Tibial artery (tissue), 4 donors: ENCODE measurements around the gene FARS2.

Experiments used
- DNase-seq, 2 donors: peaks; one replicate each; pipeline ENCODE4 v3.0.0-alpha.2; 2019
- H3K27ac ChIP-seq, 2 donors: fragments of 200-600 bp; sonication (generic) in 1 of 2; 1 replicate in 1 of 2; 2 replicates in 1 of 2; pipeline ENCODE4 v1.5.1; 2018 to 2019; ENCODE audit warnings: mild to moderate bottlenecking in 1 of 2
- H3K27me3 ChIP-seq, 2 donors: fragments of 200-600 bp; sonication (generic) in 1 of 2; one replicate each; pipeline versions ENCODE4 v1.5.1 to v1.6.0; 2016 to 2019
- H3K36me3 ChIP-seq, 3 donors: fragments of 200-600 bp; sonication (generic) in 2 of 3; one replicate each; pipeline ENCODE4 v1.5.1; 2016 to 2019; ENCODE audit warnings: mild to moderate bottlenecking in 2 of 3
- H3K4me1 ChIP-seq, 4 donors: fragments of 200-600 bp; sonication (generic) in 2 of 4; 1 replicate in 3 of 4; 2 replicates in 1 of 4; pipeline ENCODE4 v1.5.1; 2016 to 2019
- H3K4me3 ChIP-seq, 2 donors: fragments of 200-600 bp; sonication (generic) in 1 of 2; 1 replicate in 1 of 2; 2 replicates in 1 of 2; pipeline ENCODE4 v1.5.1; 2018 to 2019; ENCODE audit warnings: mild to moderate bottlenecking in 2 of 2
- H3K9me3 ChIP-seq, 3 donors: fragments of 200-600 bp; sonication (generic) in 1 of 3; one replicate each; pipeline ENCODE4 v1.5.1; 2016 to 2019
- intact Hi-C: fragments of 100-400 bp; cut with DNase I; formaldehyde crosslinking; loops from one replicate; pipeline ENCODE4 v1.15.0; 2023; ENCODE audit warnings: low total_unique reads
- TF ChIP-seq, protein P1 (sequence below), 2 experiments: fragments of 200-600 bp in 1 of 2; fragments of 450-650 bp in 1 of 2; IDR thresholded peaks; one replicate each; pipeline ENCODE4 v1.5.1; 2017 to 2019; ENCODE audit warnings: antibody characterized with exemption in 2 of 2, mild to moderate bottlenecking in 1 of 2, moderate library complexity in 1 of 2

FARS2 gene

GRCh38 chr6:5411414-5411813 is 150.1 kb downstream of the FARS2 start:
- Histone ChIP-seq H3K27ac (no peak overlapping the region), H3K9me3 (no peaks in the 10 kb centered on the region), H3K4me3 (no peak overlapping the region), H3K4me1 (peaks cover 0 to 9% (median 0%) of the 10 kb centered on the region in 4 donors), H3K36me3 (peaks cover 0 to 4% (median under 1%) of the 10 kb centered on the region in 3 donors), H3K27me3 (no peaks in the 10 kb centered on the region)
- TF ChIP-seq, protein P1, sequence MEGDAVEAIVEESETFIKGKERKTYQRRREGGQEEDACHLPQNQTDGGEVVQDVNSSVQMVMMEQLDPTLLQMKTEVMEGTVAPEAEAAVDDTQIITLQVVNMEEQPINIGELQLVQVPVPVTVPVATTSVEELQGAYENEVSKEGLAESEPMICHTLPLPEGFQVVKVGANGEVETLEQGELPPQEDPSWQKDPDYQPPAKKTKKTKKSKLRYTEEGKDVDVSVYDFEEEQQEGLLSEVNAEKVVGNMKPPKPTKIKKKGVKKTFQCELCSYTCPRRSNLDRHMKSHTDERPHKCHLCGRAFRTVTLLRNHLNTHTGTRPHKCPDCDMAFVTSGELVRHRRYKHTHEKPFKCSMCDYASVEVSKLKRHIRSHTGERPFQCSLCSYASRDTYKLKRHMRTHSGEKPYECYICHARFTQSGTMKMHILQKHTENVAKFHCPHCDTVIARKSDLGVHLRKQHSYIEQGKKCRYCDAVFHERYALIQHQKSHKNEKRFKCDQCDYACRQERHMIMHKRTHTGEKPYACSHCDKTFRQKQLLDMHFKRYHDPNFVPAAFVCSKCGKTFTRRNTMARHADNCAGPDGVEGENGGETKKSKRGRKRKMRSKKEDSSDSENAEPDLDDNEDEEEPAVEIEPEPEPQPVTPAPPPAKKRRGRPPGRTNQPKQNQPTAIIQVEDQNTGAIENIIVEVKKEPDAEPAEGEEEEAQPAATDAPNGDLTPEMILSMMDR (IDR thresholded peaks at IDR 0.05): no peak
- no peak for DNase-seq
- intact Hi-C loops: no loop called here

GRCh38 chr6:5412017-5412416 is 150.7 kb downstream of the FARS2 start:
- no peaks in the 10 kb centered on the region for H3K27me3 ChIP-seq
- TF ChIP-seq, protein P1 (IDR thresholded peaks at IDR 0.05): no peak
- intact Hi-C loops: no loop called here

DNA sequence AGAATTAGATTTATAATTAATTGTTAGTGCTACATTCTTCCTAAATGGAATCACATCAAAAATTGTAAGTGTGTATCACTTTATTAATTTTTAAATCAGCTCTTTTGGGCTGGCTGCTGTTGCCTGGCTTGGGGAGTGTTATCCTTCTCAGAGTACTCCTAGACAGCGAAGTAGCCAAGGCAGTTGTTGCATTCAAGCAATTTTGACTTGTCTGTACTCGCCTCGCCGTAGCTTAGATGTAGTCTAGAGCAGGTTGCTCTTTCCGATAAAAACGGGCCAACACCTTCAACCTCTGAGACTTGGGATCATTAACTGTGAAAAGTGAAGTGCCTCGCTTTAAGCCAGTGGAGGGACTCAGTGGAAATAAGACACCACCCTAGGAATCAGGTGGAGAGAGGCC is 151.3 kb downstream of the FARS2 start:
- no peak for DNase-seq
- no peak overlapping the region for H3K27ac ChIP-seq
- H3K4me1 ChIP-seq: peaks cover 0 to 9% (median 0%) of the 10 kb centered on the region in 4 donors
- peaks cover 0 to 4% (median 0%) of the 10 kb centered on the region in 3 donors for H3K36me3 ChIP-seq
- TF ChIP-seq, protein P1 (IDR thresholded peaks at IDR 0.05): no peak
- H3K4me3 ChIP-seq: no peak overlapping the region
- intact Hi-C loops: no loop called here
- no peaks in the 10 kb centered on the region for H3K27me3 ChIP-seq
- H3K9me3 ChIP-seq: no peaks in the 10 kb centered on the region

More at GRCh38 chr6:5412017-5412416, 150.7 kb downstream of the FARS2 start:
- Histone ChIP-seq H3K9me3 (no peaks in the 10 kb centered on the region), H3K4me3 (no peak overlapping the region), H3K4me1 (peaks cover 0 to 9% (median 0%) of the 10 kb centered on the region in 4 donors), H3K27ac (no peak overlapping the region), H3K36me3 (peaks cover 0 to 4% (median 0%) of the 10 kb centered on the region in 3 donors)
- DNase-seq: no peak

- Histone ChIP-seq H3K27me3 (no peaks in the 10 kb centered on the region), H3K27ac (no peak overlapping the region), H3K9me3 (no peaks in the 10 kb centered on the region), H3K36me3 (no peaks in the 10 kb centered on the region), H3K4me3 (no peak overlapping the region), H3K4me1 (peaks cover 0 to 6% (median 0%) of the 10 kb centered on the region in 4 donors)
- no peak for DNase-seq
- TF ChIP-seq, protein P1 (IDR thresholded peaks at IDR 0.05): no peak
- intact Hi-C loops: no loop called here
Measured at GRCh38 chr6:5416250-5416649, 154.9 kb downstream of the FARS2 start.

GRCh38 chr6:5422321-5422915 is 161.1 kb downstream of the FARS2 start:
- Histone ChIP-seq H3K4me1 (no peaks in the 10 kb centered on the region), H3K27me3 (no peaks in the 10 kb centered on the region), H3K36me3 (no peaks in the 10 kb centered on the region), H3K27ac (no peak overlapping the region), H3K4me3 (no peak overlapping the region), H3K9me3 (no peaks in the 10 kb centered on the region)
- intact Hi-C loops: no loop called here
- no peak for DNase-seq
- TF ChIP-seq, protein P1 (IDR thresholded peaks at IDR 0.05): peak in 1 of 2 experiments; percentile 7
